ENCODE data around the gene SLC19A2.

DNA sequence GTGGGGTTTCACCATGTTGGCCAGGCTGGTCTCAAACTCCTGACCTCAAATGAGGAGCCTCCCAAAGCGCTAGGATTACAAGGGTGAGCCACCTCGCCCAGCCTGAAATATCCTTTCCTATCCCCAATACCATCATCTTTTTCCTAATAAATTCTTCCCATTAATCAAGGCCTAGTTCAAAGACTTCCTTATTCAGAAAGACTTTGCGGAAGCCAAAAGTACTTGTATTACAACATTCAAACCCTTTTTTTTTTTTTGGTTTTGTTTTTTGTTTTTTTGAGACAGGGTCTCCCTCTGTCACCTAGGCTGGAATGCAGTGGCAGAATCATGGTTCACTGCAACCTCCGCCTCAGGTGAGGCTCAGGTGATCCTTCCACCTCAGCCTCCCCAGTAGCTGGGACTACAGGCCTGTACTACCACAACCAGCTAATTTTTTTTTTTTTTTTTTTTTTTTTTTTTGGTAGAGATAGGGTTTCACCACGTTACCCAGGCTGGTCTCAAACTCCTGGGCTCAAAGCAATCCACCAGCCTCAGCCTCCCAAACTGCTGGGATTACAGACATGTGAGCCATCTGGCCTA, 7.6 kb downstream of the SLC19A2 start:
- TF ChIP-seq, protein P1, sequence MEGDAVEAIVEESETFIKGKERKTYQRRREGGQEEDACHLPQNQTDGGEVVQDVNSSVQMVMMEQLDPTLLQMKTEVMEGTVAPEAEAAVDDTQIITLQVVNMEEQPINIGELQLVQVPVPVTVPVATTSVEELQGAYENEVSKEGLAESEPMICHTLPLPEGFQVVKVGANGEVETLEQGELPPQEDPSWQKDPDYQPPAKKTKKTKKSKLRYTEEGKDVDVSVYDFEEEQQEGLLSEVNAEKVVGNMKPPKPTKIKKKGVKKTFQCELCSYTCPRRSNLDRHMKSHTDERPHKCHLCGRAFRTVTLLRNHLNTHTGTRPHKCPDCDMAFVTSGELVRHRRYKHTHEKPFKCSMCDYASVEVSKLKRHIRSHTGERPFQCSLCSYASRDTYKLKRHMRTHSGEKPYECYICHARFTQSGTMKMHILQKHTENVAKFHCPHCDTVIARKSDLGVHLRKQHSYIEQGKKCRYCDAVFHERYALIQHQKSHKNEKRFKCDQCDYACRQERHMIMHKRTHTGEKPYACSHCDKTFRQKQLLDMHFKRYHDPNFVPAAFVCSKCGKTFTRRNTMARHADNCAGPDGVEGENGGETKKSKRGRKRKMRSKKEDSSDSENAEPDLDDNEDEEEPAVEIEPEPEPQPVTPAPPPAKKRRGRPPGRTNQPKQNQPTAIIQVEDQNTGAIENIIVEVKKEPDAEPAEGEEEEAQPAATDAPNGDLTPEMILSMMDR (IDR thresholded peaks at IDR 0.05; ENCODE audit: poor library complexity, severe bottlenecking), result no peak
- TF ChIP-seq EZH2 (IDR thresholded peaks at IDR 0.05; ENCODE audit: borderline replicate concordance, insufficient read depth, low read length, poor library complexity, severe bottlenecking) (no peak), EP300 (conservative IDR thresholded peaks at IDR 0.05; ENCODE audit: poor library complexity, severe bottlenecking) (no peak), POLR2AphosphoS5 (IDR thresholded peaks at IDR 0.05) (no peak)
- TF ChIP-seq, protein P2, sequence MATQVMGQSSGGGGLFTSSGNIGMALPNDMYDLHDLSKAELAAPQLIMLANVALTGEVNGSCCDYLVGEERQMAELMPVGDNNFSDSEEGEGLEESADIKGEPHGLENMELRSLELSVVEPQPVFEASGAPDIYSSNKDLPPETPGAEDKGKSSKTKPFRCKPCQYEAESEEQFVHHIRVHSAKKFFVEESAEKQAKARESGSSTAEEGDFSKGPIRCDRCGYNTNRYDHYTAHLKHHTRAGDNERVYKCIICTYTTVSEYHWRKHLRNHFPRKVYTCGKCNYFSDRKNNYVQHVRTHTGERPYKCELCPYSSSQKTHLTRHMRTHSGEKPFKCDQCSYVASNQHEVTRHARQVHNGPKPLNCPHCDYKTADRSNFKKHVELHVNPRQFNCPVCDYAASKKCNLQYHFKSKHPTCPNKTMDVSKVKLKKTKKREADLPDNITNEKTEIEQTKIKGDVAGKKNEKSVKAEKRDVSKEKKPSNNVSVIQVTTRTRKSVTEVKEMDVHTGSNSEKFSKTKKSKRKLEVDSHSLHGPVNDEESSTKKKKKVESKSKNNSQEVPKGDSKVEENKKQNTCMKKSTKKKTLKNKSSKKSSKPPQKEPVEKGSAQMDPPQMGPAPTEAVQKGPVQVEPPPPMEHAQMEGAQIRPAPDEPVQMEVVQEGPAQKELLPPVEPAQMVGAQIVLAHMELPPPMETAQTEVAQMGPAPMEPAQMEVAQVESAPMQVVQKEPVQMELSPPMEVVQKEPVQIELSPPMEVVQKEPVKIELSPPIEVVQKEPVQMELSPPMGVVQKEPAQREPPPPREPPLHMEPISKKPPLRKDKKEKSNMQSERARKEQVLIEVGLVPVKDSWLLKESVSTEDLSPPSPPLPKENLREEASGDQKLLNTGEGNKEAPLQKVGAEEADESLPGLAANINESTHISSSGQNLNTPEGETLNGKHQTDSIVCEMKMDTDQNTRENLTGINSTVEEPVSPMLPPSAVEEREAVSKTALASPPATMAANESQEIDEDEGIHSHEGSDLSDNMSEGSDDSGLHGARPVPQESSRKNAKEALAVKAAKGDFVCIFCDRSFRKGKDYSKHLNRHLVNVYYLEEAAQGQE (IDR thresholded peaks at IDR 0.05; ENCODE audit: borderline replicate concordance), result no peak
